Adrenal gland (tissue), 5 donors: ENCODE data around the gene SHISA5.

Source experiments
- CTCF ChIP-seq, 6 experiments: fragments of 450-650 bp in 4 of 6; fragments of 200-600 bp in 2 of 6; sonication (generic) in 1 of 6; IDR thresholded peaks; 1 replicate in 5 of 6; 2 replicates in 1 of 6; pipeline versions ENCODE4 v1.5.1 to v1.8.0; 2016 to 2021; ENCODE audit warnings: antibody characterized with exemption in 6 of 6, mild to moderate bottlenecking in 2 of 6, moderate library complexity in 1 of 6
- POLR2A ChIP-seq, 2 donors: fragments of 450-650 bp; IDR thresholded peaks; one replicate each; pipeline ENCODE4 v1.6.1; 2017; ENCODE audit warnings: antibody characterized with exemption in 2 of 2, mild to moderate bottlenecking in 2 of 2, moderate library complexity in 1 of 2
- donor health status: DM: no; HTN: no; CAD: no.

- TF ChIP-seq CTCF (IDR thresholded peaks at IDR 0.05) (no peak), POLR2A (IDR thresholded peaks at IDR 0.05) (no peak)
Measured at GRCh38 chr3:48468329-48468731, 35.6 kb downstream of the SHISA5 start.
